ENCODE measurements around the gene BBS1. TPM values are rescaled to one million over a fixed set of nuclear protein-coding genes. Genes with fewer than 3 reads are reported as not detected.

Gene BBS1
- total and polyA plus RNA-seq, 4 donors, result 4.2 to 18.5 (median 8.6) TPM

- no peak for DNase-seq (ENCODE audit: low spot score)
- H3K4me1 ChIP-seq (ENCODE audit: control insufficient read depth in 4 of 4, insufficient read depth in 4 of 4, low read length in 3 of 4), result peaks cover 4 to 16% (median 10%) of the 10 kb centered on the region in 4 donors
- no peak overlapping the region for H3K27ac ChIP-seq (ENCODE audit: low read depth in 1 of 2, low read length in 2 of 2)
- WGBS, result 91% methylated on average over 6 of the region's 6 CpGs
- no peaks in the 10 kb centered on the region for H3K9me3 ChIP-seq (ENCODE audit: control insufficient read depth in 4 of 4, low read length in 3 of 4)
- peaks cover 0 to 5% (median 0%) of the 10 kb centered on the region in 4 donors for H3K36me3 ChIP-seq (ENCODE audit: control insufficient read depth in 4 of 4, insufficient read depth in 3 of 4, low read depth in 1 of 4, low read length in 3 of 4)
- H3K4me3 ChIP-seq (ENCODE audit: low read depth in 1 of 3, low read length in 3 of 3), result no peak overlapping the region
- no peak overlapping the region for H3K9ac ChIP-seq (ENCODE audit: low read depth in 1 of 2, low read length in 2 of 2)
- H3K27me3 ChIP-seq (ENCODE audit: control insufficient read depth in 4 of 4, insufficient read depth in 4 of 4, low read length in 3 of 4), result no peaks in the 10 kb centered on the region
- TF ChIP-seq HNF4G (IDR thresholded peaks at IDR 0.05) (no peak), EGR1 (IDR thresholded peaks at IDR 0.05; ENCODE audit: low read depth in 2 of 2) (no peak), JUND (IDR thresholded peaks at IDR 0.05) (no peak), ZBTB33 (IDR thresholded peaks at IDR 0.05) (no peak), FOXA2 (IDR thresholded peaks at IDR 0.05) (no peak), MAX (IDR thresholded peaks at IDR 0.05) (no peak), RXRA (IDR thresholded peaks at IDR 0.05) (no peak), YY1 (IDR thresholded peaks at IDR 0.05) (no peak), CTCF (IDR thresholded peaks at IDR 0.05; ENCODE audit: low read depth, low read length, missing input control) (no peak), NR2F2 (IDR thresholded peaks at IDR 0.05) (no peak), TAF1 (conservative IDR thresholded peaks at IDR 0.05) (no peak), HNF4A (conservative IDR thresholded peaks at IDR 0.05) (no peak), REST (IDR thresholded peaks at IDR 0.05) (no peak), ATF3 (IDR thresholded peaks at IDR 0.05) (no peak), SP1 (IDR thresholded peaks at IDR 0.05) (no peak)
Observed at GRCh38 chr11:66468691-66469090, 41.7 kb upstream of the BBS1 start.

GRCh38 chr11:66469441-66469840 lies 41.0 kb upstream of the BBS1 start:
- Histone ChIP-seq H3K9ac (ENCODE audit: low read depth in 1 of 2, low read length in 2 of 2) (no peak overlapping the region), H3K4me1 (ENCODE audit: control insufficient read depth in 4 of 4, insufficient read depth in 4 of 4, low read length in 3 of 4) (peaks cover 4 to 16% (median 10%) of the 10 kb centered on the region in 4 donors), H3K4me3 (ENCODE audit: low read depth in 1 of 3, low read length in 3 of 3) (no peak overlapping the region), H3K9me3 (ENCODE audit: control insufficient read depth in 4 of 4, low read length in 3 of 4) (no peaks in the 10 kb centered on the region), H3K27ac (ENCODE audit: low read depth in 1 of 2, low read length in 2 of 2) (no peak overlapping the region), H3K27me3 (ENCODE audit: control insufficient read depth in 4 of 4, insufficient read depth in 4 of 4, low read length in 3 of 4) (no peaks in the 10 kb centered on the region), H3K36me3 (ENCODE audit: control insufficient read depth in 4 of 4, insufficient read depth in 3 of 4, low read depth in 1 of 4, low read length in 3 of 4) (peaks cover 0 to 8% (median 0%) of the 10 kb centered on the region in 4 donors)
- no peak for DNase-seq (ENCODE audit: low spot score)
- WGBS, result 92% methylated on average over 1 of the region's 1 CpG
- no peak for TF ChIP-seq ATF3 (IDR thresholded peaks at IDR 0.05)
- no peak for TF ChIP-seq FOXA2 (IDR thresholded peaks at IDR 0.05)
- TF ChIP-seq RXRA (IDR thresholded peaks at IDR 0.05), result no peak
- no peak for TF ChIP-seq REST (IDR thresholded peaks at IDR 0.05)
- TF ChIP-seq HNF4A (conservative IDR thresholded peaks at IDR 0.05), result no peak
- TF ChIP-seq FOXA1 (IDR thresholded peaks at IDR 0.05), result no peak
- no peak for TF ChIP-seq GABPA (IDR thresholded peaks at IDR 0.05 in 1 of 2, conservative IDR thresholded peaks at IDR 0.05 in 1 of 2)
- TF ChIP-seq RAD21 (IDR thresholded peaks at IDR 0.05), result no peak
- TF ChIP-seq EGR1 (IDR thresholded peaks at IDR 0.05; ENCODE audit: low read depth in 2 of 2), result no peak
- no peak for TF ChIP-seq MAX (IDR thresholded peaks at IDR 0.05)
- TF ChIP-seq TAF1 (conservative IDR thresholded peaks at IDR 0.05), result no peak
- TF ChIP-seq HNF4G (IDR thresholded peaks at IDR 0.05), result no peak
